PC-9 (cell line): ENCODE data around the gene IYD. TPM values are rescaled to one million over a fixed set of nuclear protein-coding genes. Genes with fewer than 3 reads are reported as not detected.

Experiments
- BruUV-seq: library from RNA; stranded (reverse); fragments of 400-500 nt; replicated peaks from 2 replicates; lab custom pipeline; 2021; lab: Mats Ljungman, UMichigan
- CTCF ChIA-PET: fragments of 300-600 bp; sonication (Branson Sonifier 250); formaldehyde crosslinking; loops from one replicate; lab custom pipeline; 2022; ENCODE audit warnings: antibody characterized with exemption; lab: Charles Lee
- POLR2A ChIA-PET: fragments of 300-600 bp; sonication (Branson Sonifier 250); formaldehyde crosslinking; loops from one replicate; lab custom pipeline; 2022; ENCODE audit warnings: antibody characterized with exemption; ENCODE audit not compliant: unreplicated experiment; lab: Charles Lee
- DNase-seq, 2 experiments: peaks; one replicate each; pipeline versions ENCODE4 v3.0.0 to v3.0.0-alpha.2; 2015 to 2022; ENCODE audit warnings: mixed read lengths in 1 of 2
- H2AFZ ChIP-seq: fragments of 200-600 bp; sonication (generic); 2 replicates; pipeline ENCODE4 v1.8.1; 2017; ENCODE audit warnings: antibody characterized with exemption
- H3F3A ChIP-seq: fragments of 200-600 bp; sonication (generic); 2 replicates; pipeline ENCODE4 v1.8.1; 2017; ENCODE audit warnings: antibody characterized with exemption, mild to moderate bottlenecking, low read depth; ENCODE audit not compliant: insufficient read depth
- H3K27ac ChIP-seq: fragments of 200-600 bp; sonication (generic); 2 replicates; pipeline ENCODE4 v1.6.1; 2016; ENCODE audit warnings: mixed run types
- H3K27me3 ChIP-seq: fragments of 200-600 bp; sonication (generic); 2 replicates; pipeline ENCODE4 v1.6.1; 2016; ENCODE audit warnings: low read depth, mixed run types; ENCODE audit not compliant: insufficient read depth
- H3K36me3 ChIP-seq: fragments of 200-600 bp; sonication (generic); 2 replicates; pipeline ENCODE4 v1.6.1; 2016; ENCODE audit warnings: low read depth, mixed run types
- H3K4me1 ChIP-seq: fragments of 200-600 bp; sonication (generic); replicated peaks from 2 replicates; pipeline ENCODE4 v1.6.1; 2016; ENCODE audit warnings: mixed run types; ENCODE audit not compliant: insufficient read depth
- H3K4me2 ChIP-seq: fragments of 200-600 bp; sonication (generic); 2 replicates; pipeline ENCODE4 v1.6.1; 2017; ENCODE audit warnings: mixed run types
- H3K4me3 ChIP-seq: fragments of 200-600 bp; sonication (generic); 2 replicates; pipeline ENCODE4 v1.6.1; 2016; ENCODE audit warnings: mixed run types
- H3K79me2 ChIP-seq: fragments of 200-600 bp; sonication (generic); 2 replicates; pipeline ENCODE4 v1.6.1; 2017; ENCODE audit warnings: low read depth, mixed run types
- H3K9me2 ChIP-seq: fragments of 200-600 bp; sonication (generic); 2 replicates; pipeline ENCODE4 v1.8.1; 2017; ENCODE audit warnings: mild to moderate bottlenecking; ENCODE audit not compliant: insufficient read depth
- H3K9me3 ChIP-seq: fragments of 200-600 bp; sonication (generic); 2 replicates; pipeline ENCODE4 v1.8.1; 2016; ENCODE audit warnings: low read depth; ENCODE audit not compliant: insufficient read depth
- H4K20me1 ChIP-seq: fragments of 200-600 bp; sonication (generic); 2 replicates; pipeline ENCODE4 v1.8.1; 2017; ENCODE audit not compliant: insufficient read depth
- CTCF ChIP-seq: fragments of 200-600 bp; sonication (generic); conservative IDR thresholded peaks from 2 replicates; pipeline ENCODE4 v1.6.1; 2017; ENCODE audit warnings: mixed run types, antibody characterized with exemption, mild to moderate bottlenecking, moderate library complexity
- EZH2 ChIP-seq: fragments of 200-600 bp; sonication (generic); IDR thresholded peaks from 2 replicates; pipeline ENCODE4 v1.8.0; 2017; ENCODE audit warnings: antibody characterized with exemption, low read depth
- intact Hi-C: fragments of 100-400 bp; cut with micrococcal nuclease; formaldehyde crosslinking; loops from one replicate; pipeline ENCODE4 v1.10.0; 2022; ENCODE audit not compliant: unreplicated experiment
- total RNA-seq: library from RNA; stranded (reverse); gene quantifications from 2 replicates; pipeline ENCODE4 v1.2.3, GENCODE V29; 2021

IYD gene
- total RNA-seq, 1 experiment from 2014 or later, result not detected

DNA sequence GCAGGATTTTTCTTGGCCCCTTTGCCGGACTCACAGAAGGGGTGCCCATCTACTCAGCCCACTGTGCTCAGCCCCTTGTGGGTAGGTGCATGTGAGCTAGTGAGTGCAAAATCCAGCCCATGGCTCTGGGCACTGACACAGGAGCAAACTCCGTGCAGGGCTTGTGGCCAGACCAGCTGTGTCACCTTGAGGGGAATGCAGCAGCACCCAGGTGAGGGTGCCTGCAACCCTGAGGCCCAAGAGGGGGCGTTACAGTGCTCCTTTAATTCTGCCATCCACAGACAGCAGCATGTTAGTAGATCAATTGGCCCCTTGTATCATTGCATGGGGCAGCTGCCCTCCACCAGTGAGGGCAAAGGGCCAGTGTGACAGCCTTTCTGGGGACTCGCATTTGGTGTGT lies 12.9 kb upstream of the IYD start:
- Histone ChIP-seq H3K4me1 (peaks cover 9% of the 10 kb centered on the region; the same call in 1 of the 2 replicates), H3K9me2 (no peaks in the 10 kb centered on the region), H3K27ac (no peak overlapping the region), H3K36me3 (no peaks in the 10 kb centered on the region), H3F3A (no peaks in the 10 kb centered on the region), H2AFZ (no peak overlapping the region), H3K27me3 (no peaks in the 10 kb centered on the region), H3K79me2 (no peaks in the 10 kb centered on the region), H4K20me1 (no peaks in the 10 kb centered on the region), H3K9me3 (0 out of 2 replicates have a peak, but pooled peaks cover 3% of the 10 kb centered on the region), H3K4me2 (no peak overlapping the region), H3K4me3 (no peak overlapping the region)
- POLR2A ChIA-PET, result no interaction called here
- no peak for DNase-seq
- intact Hi-C loops, result no loop called here
- TF ChIP-seq EZH2, result no peak
- TF ChIP-seq CTCF, result no peak
- BruUV-seq, result no TSS peak
- CTCF ChIA-PET, result no interaction called here

- no peak for DNase-seq
- H2AFZ ChIP-seq, result no peak overlapping the region
- no peaks in the 10 kb centered on the region for H3K4me1 ChIP-seq
- BruUV-seq, result no TSS peak
- no peak overlapping the region for H3K4me3 ChIP-seq
- no peaks in the 10 kb centered on the region for H3K27me3 ChIP-seq
- peaks cover 3% of the 10 kb centered on the region; the same call in 1 of the 2 replicates for H3K9me3 ChIP-seq
- H3K79me2 ChIP-seq, result no peaks in the 10 kb centered on the region
- H3F3A ChIP-seq, result no peaks in the 10 kb centered on the region
- TF ChIP-seq CTCF, result no peak
- no peak for TF ChIP-seq EZH2
- intact Hi-C loops, result no loop called here
- H4K20me1 ChIP-seq, result no peaks in the 10 kb centered on the region
- H3K36me3 ChIP-seq, result no peaks in the 10 kb centered on the region
- ChIA-PET CTCF (no interaction called here), POLR2A (no interaction called here)
- no peak overlapping the region for H3K4me2 ChIP-seq
- no peak overlapping the region for H3K27ac ChIP-seq
- H3K9me2 ChIP-seq, result no peaks in the 10 kb centered on the region
These were observed 6.9 kb upstream of the IYD start for GRCh38 chr6:150361876-150362275.

- ChIA-PET CTCF (no interaction called here), POLR2A (no interaction called here)
- DNase-seq, result no peak
- Histone ChIP-seq H3K4me3 (no peak overlapping the region), H3K27me3 (no peaks in the 10 kb centered on the region), H3K9me2 (no peaks in the 10 kb centered on the region), H2AFZ (no peak overlapping the region), H3K27ac (no peak overlapping the region), H3K4me1 (no peaks in the 10 kb centered on the region), H3K4me2 (no peak overlapping the region), H4K20me1 (no peaks in the 10 kb centered on the region), H3K36me3 (no peaks in the 10 kb centered on the region), H3K9me3 (peaks cover 3% of the 10 kb centered on the region; the same call in 1 of the 2 replicates), H3K79me2 (no peaks in the 10 kb centered on the region), H3F3A (no peaks in the 10 kb centered on the region)
- TF ChIP-seq CTCF (no peak), EZH2 (no peak)
- intact Hi-C loops, result no loop called here
- BruUV-seq, result no TSS peak
These were observed 5.1 kb upstream of the IYD start for GRCh38 chr6:150363733-150364132.
